SK-N-SH (cell line): ENCODE measurements around the gene PFKL. TPM values are rescaled to one million over a fixed set of nuclear protein-coding genes. Genes with fewer than 3 reads are reported as not detected.

Experiments used
- CTCF ChIA-PET: fragments of 300-600, 350-600 bp; formaldehyde crosslinking; extraction: SDS; loops from one replicate; lab custom pipeline; 2021; lab: Yijun Ruan, JAX
- POLR2A ChIA-PET: fragments of 350-600 bp; sonication (Branson Sonifier 250); formaldehyde crosslinking; extraction: SDS; loops from one replicate; lab custom pipeline; 2020; ENCODE audit warnings: antibody characterized with exemption, inconsistent platforms; lab: Yijun Ruan, JAX
- DNase-seq: peaks from one replicate; pipeline ENCODE4 v3.0.0; 2012
- H2AFZ ChIP-seq: fragments of 200-600 bp; sonication (generic); 2 replicates; pipeline ENCODE4 v1.8.1; 2016; ENCODE audit warnings: antibody characterized with exemption, mild to moderate bottlenecking, low read depth
- H3F3A ChIP-seq: fragments of 200-600 bp; sonication (generic); replicated peaks from 2 replicates; pipeline ENCODE3; 2016; ENCODE audit warnings: antibody characterized with exemption, mild to moderate bottlenecking; ENCODE audit not compliant: insufficient read depth
- H3K27ac ChIP-seq, 2 experiments: fragments of 200-500 bp in 1 of 2; fragments of 200-600 bp in 1 of 2; sonication (Bioruptor generic) in 1 of 2; sonication (generic), shearing (Covaris generic) in 1 of 2; 2 replicates each; pipeline versions ENCODE4 v1.5.1 to v1.6.1; 2014 to 2016; ENCODE audit warnings: low read depth in 2 of 2, inconsistent platforms in 1 of 2, low read length in 1 of 2, mild to moderate bottlenecking in 1 of 2, mixed read lengths in 1 of 2
- H3K27me3 ChIP-seq: fragments of 200-600 bp; sonication (generic), shearing (Covaris generic); 2 replicates; pipeline ENCODE4 v1.6.1; 2016; ENCODE audit warnings: mixed run types; ENCODE audit not compliant: insufficient read depth
- H3K36me3 ChIP-seq, 2 experiments: fragments of 200-500 bp in 1 of 2; fragments of 200-600 bp in 1 of 2; sonication (Bioruptor generic) in 1 of 2; sonication (generic) in 1 of 2; replicated peaks in 1 of 2; 2 replicates each; pipeline versions ENCODE3 to v1.5.1; 2014 to 2016; ENCODE audit warnings: low read length in 1 of 2, mild to moderate bottlenecking in 1 of 2; ENCODE audit not compliant: insufficient read depth in 2 of 2, control insufficient read depth in 1 of 2
- H3K4me1 ChIP-seq, 2 experiments: fragments of 200-500 bp in 1 of 2; fragments of 200-600 bp in 1 of 2; sonication (Bioruptor generic) in 1 of 2; sonication (generic), shearing (Covaris generic) in 1 of 2; 2 replicates each; pipeline versions ENCODE4 v1.5.1 to v1.6.1; 2014 to 2016; ENCODE audit warnings: low read depth in 1 of 2, low read length in 1 of 2, mixed run types in 1 of 2; ENCODE audit not compliant: insufficient read depth in 2 of 2, control insufficient read depth in 1 of 2
- H3K4me2 ChIP-seq: fragments of 200-600 bp; sonication (generic), shearing (Covaris generic); 2 replicates; pipeline ENCODE4 v1.6.1; 2017; ENCODE audit warnings: mixed run types
- H3K4me3 ChIP-seq, 2 experiments: fragments of 200-500 bp in 1 of 2; fragments of 200-600 bp in 1 of 2; sonication (Bioruptor generic) in 1 of 2; sonication (generic), shearing (Covaris generic) in 1 of 2; 2 replicates each; pipeline versions ENCODE4 v1.5.1 to v1.8.1; 2014 to 2016; ENCODE audit warnings: low read depth in 2 of 2, inconsistent platforms in 1 of 2, low read length in 1 of 2, mild to moderate bottlenecking in 1 of 2, mixed read lengths in 1 of 2, moderate library complexity in 1 of 2
- H3K79me2 ChIP-seq: fragments of 200-600 bp; sonication (generic); 2 replicates; pipeline ENCODE4 v1.8.1; 2017; ENCODE audit warnings: mild to moderate bottlenecking; ENCODE audit not compliant: insufficient read depth
- H3K9ac ChIP-seq: fragments of 200-600 bp; sonication (generic); 2 replicates; pipeline ENCODE4 v1.6.1; 2017; ENCODE audit warnings: mixed run types
- H3K9me2 ChIP-seq: fragments of 200-600 bp; sonication (generic); 2 replicates; pipeline ENCODE4 v1.6.1; 2017; ENCODE audit warnings: mixed run types
- H3K9me3 ChIP-seq: fragments of 200-600 bp; sonication (generic); 2 replicates; pipeline ENCODE4 v1.6.1; 2017; ENCODE audit warnings: mixed run types, mild to moderate bottlenecking, moderate library complexity
- H4K20me1 ChIP-seq: fragments of 200-600 bp; sonication (generic); 2 replicates; pipeline ENCODE4 v1.6.1; 2017; ENCODE audit warnings: mild to moderate bottlenecking, mixed run types; ENCODE audit not compliant: insufficient read depth
- CTCF ChIP-seq: fragments of 200-600 bp; sonication (generic); IDR thresholded peaks from 2 replicates; pipeline ENCODE4 v1.6.1; 2017; ENCODE audit warnings: antibody characterized with exemption, mild to moderate bottlenecking, moderate library complexity
- FOSL2 ChIP-seq: IDR thresholded peaks from 2 replicates; pipeline ENCODE4 v1.4.0; 2012; ENCODE audit warnings: low read depth, mild to moderate bottlenecking, moderate library complexity, borderline replicate concordance
- GABPA ChIP-seq: IDR thresholded peaks from 2 replicates; pipeline ENCODE4 v1.4.0; 2012; ENCODE audit warnings: low read depth, mild to moderate bottlenecking
- JUND ChIP-seq: IDR thresholded peaks from 2 replicates; pipeline ENCODE4 v1.4.0; 2012
- MAX ChIP-seq: IDR thresholded peaks from 2 replicates; pipeline ENCODE4 v1.4.0; 2012; ENCODE audit warnings: low read depth
- NFIC ChIP-seq: IDR thresholded peaks from 2 replicates; pipeline ENCODE4 v1.4.0; 2012; ENCODE audit warnings: borderline replicate concordance
- POLR2AphosphoS5 ChIP-seq: IDR thresholded peaks from 2 replicates; pipeline ENCODE4 v1.6.1; 2012; ENCODE audit warnings: low read depth, low read length
- TAF1 ChIP-seq: IDR thresholded peaks from 2 replicates; pipeline ENCODE4 v1.6.1; 2012; ENCODE audit warnings: low read depth, mild to moderate bottlenecking, low read length, moderate library complexity, borderline replicate concordance
- TCF12 ChIP-seq: IDR thresholded peaks from 2 replicates; pipeline ENCODE4 v1.4.0; 2012
- TEAD4 ChIP-seq: IDR thresholded peaks from 2 replicates; pipeline ENCODE4 v1.4.0; 2012; ENCODE audit warnings: mild to moderate bottlenecking, borderline replicate concordance; ENCODE audit not compliant: insufficient read depth
- YY1 ChIP-seq: IDR thresholded peaks from 2 replicates; pipeline ENCODE4 v1.4.0; 2012; ENCODE audit warnings: low read depth, mild to moderate bottlenecking
- ZBTB33 ChIP-seq: IDR thresholded peaks from 2 replicates; pipeline ENCODE4 v1.4.0; 2012; ENCODE audit warnings: low read depth, borderline replicate concordance
- WGBS: methylation state at CpG from one replicate; pipeline ENCODE4 v1.1.6; 2017; ENCODE audit warnings: low lambda C conversion rate; 5-methylcytosine and 5-hydroxymethylcytosine counted together
- polyA plus RNA-seq, 3 experiments: library from polyadenylated mRNA; depleted of rRNA; stranded (reverse); fragments of >200 nt; gene quantifications; 2 replicates each; pipeline ENCODE4 v1.2.3, GENCODE V29; 2012

The PFKL gene
- polyA plus RNA-seq, 1 of the 3 experiments (the other 2 are of a cell fraction): 118 TPM

GRCh38 chr21:44269090-44269489, 30.8 kb upstream of the PFKL start:
- POLR2A ChIA-PET: no interaction called here
- Histone ChIP-seq H3K4me3 (no peak overlapping the region), H4K20me1 (no peaks in the 10 kb centered on the region), H2AFZ (no peak overlapping the region), H3K79me2 (no peaks in the 10 kb centered on the region), H3K9me3 (no peaks in the 10 kb centered on the region), H3K9ac (no peak overlapping the region), H3K4me2 (no peak overlapping the region), H3K27me3 (no peaks in the 10 kb centered on the region), H3K4me1 (no peaks in the 10 kb centered on the region), H3K36me3 (no peaks in the 10 kb centered on the region), H3K9me2 (no peaks in the 10 kb centered on the region), H3F3A (no peaks in the 10 kb centered on the region), H3K27ac (no peak overlapping the region)
- TF ChIP-seq NFIC (no peak), TCF12 (no peak), MAX (no peak), FOSL2 (no peak)
- 66% methylated on average over 8 of the region's 8 CpGs for WGBS
- CTCF ChIA-PET: no interaction called here
- DNase-seq: no peak

GRCh38 chr21:44271558-44272283, 28.1 kb upstream of the PFKL start:
- no peak overlapping the region for H2AFZ ChIP-seq
- no peaks in the 10 kb centered on the region for H3K36me3 ChIP-seq
- 0 out of 2 replicates have a peak, but pooled peaks cover 5% of the 10 kb centered on the region for H3K27me3 ChIP-seq
- H3K27ac ChIP-seq: no peak overlapping the region
- no peak for DNase-seq
- 77% methylated on average over 8 of the region's 18 CpGs for WGBS
- no peak overlapping the region for H3K9ac ChIP-seq
- no peaks in the 10 kb centered on the region for H3K9me3 ChIP-seq
- H3K4me1 ChIP-seq: no peaks in the 10 kb centered on the region
- POLR2A ChIA-PET: no interaction called here
- no peaks in the 10 kb centered on the region for H4K20me1 ChIP-seq
- no peaks in the 10 kb centered on the region for H3F3A ChIP-seq
- H3K4me3 ChIP-seq: no peak overlapping the region
- H3K79me2 ChIP-seq: no peaks in the 10 kb centered on the region
- no peaks in the 10 kb centered on the region for H3K9me2 ChIP-seq
- no peak overlapping the region for H3K4me2 ChIP-seq
- CTCF ChIA-PET: interaction anchor here (3.0 kb wide), 1 partner anchor 26 kb away, joined by 14 read pairs; no protein-coding TSS in a partner anchor
- TF ChIP-seq JUND (no peak), NFIC (no peak), TAF1 (no peak), ZBTB33 (no peak), CTCF (no peak), TEAD4 (no peak), POLR2AphosphoS5 (no peak), MAX (no peak), YY1 (no peak), GABPA (no peak)
- TF ChIP-seq, all 33 proteins: peak for 0
